HG02884 (cell line): ENCODE data around the gene PAPPA.
A peak's percentile ranks its signal among the peaks of the same experiment; 100 is the strongest.

Experiments used
- ATAC-seq: cut with Tn5 transposase; IDR thresholded peaks from one replicate; pipeline ENCODE4 v1.9.1; 2021; ENCODE audit warnings: mild to moderate bottlenecking, moderate library complexity; ENCODE audit not compliant: unreplicated experiment

The PAPPA gene

DNA sequence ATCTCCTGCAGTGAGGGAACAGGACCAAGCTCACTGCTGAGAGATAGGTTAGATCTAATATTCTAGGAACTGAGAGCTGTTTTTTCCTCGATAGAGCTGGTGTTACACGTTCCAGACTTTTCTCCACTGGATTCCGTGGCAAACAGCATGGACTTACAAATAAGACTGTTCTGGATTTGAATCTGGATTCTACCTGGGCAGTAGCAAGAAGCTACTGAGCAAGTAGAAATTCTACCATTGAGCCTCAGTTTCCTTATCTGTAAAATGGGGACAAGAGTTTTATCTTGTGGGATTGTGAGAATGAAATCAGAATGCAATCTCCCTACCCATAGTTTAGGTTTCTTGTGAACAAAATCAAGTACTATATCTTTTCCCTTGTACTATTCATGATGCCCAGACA is 294.8 kb downstream of the PAPPA start:
- ATAC-seq, result no peak

DNA sequence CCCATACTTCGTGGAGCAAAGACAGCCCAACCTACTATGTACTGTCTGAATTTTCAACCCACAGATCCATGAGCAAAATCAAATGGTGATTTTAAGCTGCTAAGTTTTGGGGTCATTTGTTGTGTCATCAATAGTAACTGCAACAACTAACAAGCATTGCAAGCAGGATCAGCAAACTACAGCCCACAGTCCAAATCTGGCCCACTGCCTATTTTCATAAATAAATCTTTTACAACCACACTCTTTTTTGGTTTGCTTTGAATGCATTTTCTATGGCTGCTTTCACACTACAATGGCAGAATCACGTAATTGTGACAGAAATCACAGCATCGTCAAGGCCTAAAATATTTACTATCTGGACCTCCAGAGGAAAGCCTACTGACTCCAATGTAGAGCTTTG is 296.4 kb downstream of the PAPPA start:
- ATAC-seq, result no peak

DNA sequence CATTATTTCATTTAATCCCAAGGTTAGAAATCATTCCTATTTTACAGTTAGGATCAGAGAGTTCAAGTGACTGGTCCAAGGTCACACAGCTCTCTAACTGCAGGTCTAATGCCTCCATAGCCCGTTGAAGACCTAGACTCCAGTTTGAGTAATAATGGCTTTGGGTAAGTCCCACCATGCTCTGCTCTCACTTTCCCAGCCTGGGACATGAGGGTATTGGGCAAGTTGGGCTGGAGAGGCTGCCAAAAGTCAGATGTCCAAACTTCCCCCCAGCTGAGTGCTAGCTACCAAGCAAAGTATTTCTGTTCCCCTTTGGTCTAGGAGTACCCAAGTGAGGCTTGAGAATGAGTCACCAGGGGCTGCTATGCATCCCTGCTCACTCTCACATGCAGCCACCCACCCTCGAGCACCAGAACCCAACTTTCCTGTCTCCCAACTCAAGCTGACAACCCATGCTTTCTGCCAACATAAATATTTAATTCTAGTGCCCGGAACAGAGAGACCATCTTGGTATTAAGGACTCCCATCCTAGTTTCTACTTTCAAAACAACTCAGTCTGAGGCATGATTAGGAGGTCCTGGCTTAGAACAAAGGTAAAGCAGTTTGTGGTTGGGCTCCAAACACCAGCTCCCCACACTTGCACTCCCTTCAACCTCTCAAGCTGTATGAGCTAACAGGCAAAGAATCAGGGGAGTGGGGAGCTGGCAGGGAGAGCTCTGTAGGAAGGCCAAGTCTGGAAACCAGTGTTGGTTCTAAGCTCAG is 297.0 kb downstream of the PAPPA start:
- ATAC-seq, result peak; percentile 93

DNA sequence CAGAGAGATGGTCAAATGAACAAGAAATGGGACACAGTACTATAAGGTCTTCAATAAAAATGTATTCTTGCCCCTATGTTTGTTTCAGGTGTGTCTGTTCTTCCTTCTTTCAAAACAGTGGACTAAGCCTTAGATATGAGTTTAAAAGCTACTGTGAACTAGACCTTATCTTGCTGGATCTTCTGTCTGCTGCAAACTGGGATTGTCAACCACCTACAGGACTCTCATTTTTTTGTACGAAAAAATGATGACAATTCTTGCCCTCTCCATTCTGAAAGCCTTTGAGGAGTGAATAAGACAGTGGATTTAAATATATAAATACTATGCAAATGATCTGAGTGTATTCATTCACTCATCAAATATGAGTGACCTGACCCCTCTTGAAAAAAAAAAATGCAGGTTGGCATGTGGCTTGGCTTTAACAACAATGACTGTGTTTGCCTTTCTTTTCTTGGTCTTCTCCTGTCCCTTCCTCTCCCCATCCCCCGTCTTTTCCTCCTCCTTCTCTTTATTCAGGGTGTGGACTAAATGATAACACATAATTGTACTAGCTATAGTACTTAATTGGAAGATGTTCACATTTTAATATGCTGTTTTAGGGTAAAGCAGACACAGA is 298.0 kb downstream of the PAPPA start:
- no peak for ATAC-seq
